ENCODE results near the gene UBE2V1. TPM values are rescaled to one million over a fixed set of nuclear protein-coding genes. Genes with fewer than 3 reads are reported as not detected.
A peak's percentile ranks its signal among the peaks of the same experiment; 100 is the strongest.

The UBE2V1 gene
- total and polyA plus RNA-seq, 2 of the 13 experiments (the other 11 are each of a cell fraction or from before 2014, with no cell fraction given), result 81.3 to 132 TPM

GRCh38 chr20:50054626-50055511 lies 58.1 kb downstream of the UBE2V1 start (continued):
- TF ChIP-seq RFX5 (IDR thresholded peaks at IDR 0.05; ENCODE audit: low read depth, low read length) (no peak), ZNF496 (CRISPR knock-in tag; IDR thresholded peaks at IDR 0.05; ENCODE audit: insufficient replicate concordance) (no peak), ZBTB7A (CRISPR knock-in tag; IDR thresholded peaks at IDR 0.05) (peak; percentile 83), SATB2 (CRISPR knock-in tag; IDR thresholded peaks at IDR 0.05) (peak; percentile 23; the same call in 1 of the 2 replicates), DMAP1 (CRISPR knock-in tag; IDR thresholded peaks at IDR 0.05) (peak; percentile 56; the same call in 1 of the 2 replicates), ADNP (CRISPR knock-in tag; IDR thresholded peaks at IDR 0.05) (peak; percentile 81), KLF13 (CRISPR knock-in tag; IDR thresholded peaks at IDR 0.05) (0 out of 2 replicates have a peak, but pooled peaks have one; percentile 86), EEA1 (CRISPR knock-in tag; IDR thresholded peaks at IDR 0.05; ENCODE audit: borderline replicate concordance) (no peak), TCF7L2 (IDR thresholded peaks at IDR 0.05; ENCODE audit: low read depth, low read length) (no peak), ATF4 (CRISPR knock-in tag; IDR thresholded peaks at IDR 0.05) (no peak), ZNF101 (CRISPR knock-in tag; IDR thresholded peaks at IDR 0.05; ENCODE audit: borderline replicate concordance, low read depth) (no peak), HOXA7 (CRISPR knock-in tag; IDR thresholded peaks at IDR 0.05) (no peak), ZNF747 (CRISPR knock-in tag; IDR thresholded peaks at IDR 0.05; ENCODE audit: borderline replicate concordance) (peak; percentile 83), ZNF326 (CRISPR knock-in tag; IDR thresholded peaks at IDR 0.05; ENCODE audit: borderline replicate concordance) (no peak), FIP1L1 (IDR thresholded peaks at IDR 0.05; ENCODE audit: borderline replicate concordance, insufficient read depth, low read depth, low read length) (no peak), SNAPC4 (CRISPR knock-in tag; IDR thresholded peaks at IDR 0.05) (0 out of 2 replicates have a peak, but pooled peaks have one; percentile 30), ZFX (CRISPR knock-in tag; IDR thresholded peaks at IDR 0.05; ENCODE audit: low read depth) (peak; percentile 81; the same call in 1 of the 2 replicates), ZBTB43 (CRISPR knock-in tag; conservative IDR thresholded peaks at IDR 0.05) (0 out of 2 replicates have a peak, but pooled peaks have one; percentile 32), ZNF503 (CRISPR knock-in tag; IDR thresholded peaks at IDR 0.05) (peak; percentile 54; the same call in 1 of the 2 replicates)
